IPS-20b (cell line): Measurements from ENCODE around the gene LIN37.

ENCODE experiments used
- H3K27ac ChIP-seq: one replicate; pipeline ENCODE4 v1.5.1; 2013; ENCODE audit warnings: low read length
- H3K27me3 ChIP-seq: 2 replicates; pipeline ENCODE4 v1.6.1; 2013; ENCODE audit warnings: mild to moderate bottlenecking, low read length, inconsistent platforms; ENCODE audit not compliant: insufficient read depth
- H3K36me3 ChIP-seq: 2 replicates; pipeline ENCODE4 v1.6.1; 2013; ENCODE audit warnings: low read depth, mild to moderate bottlenecking, inconsistent platforms, low read length, moderate library complexity; ENCODE audit not compliant: insufficient read depth
- H3K4me1 ChIP-seq: 2 replicates; pipeline ENCODE4 v1.6.1; 2013; ENCODE audit warnings: mild to moderate bottlenecking, control low read depth, inconsistent platforms, low read length, moderate library complexity; ENCODE audit not compliant: insufficient read depth
- H3K4me3 ChIP-seq: 2 replicates; pipeline ENCODE4 v1.5.1; 2013; ENCODE audit warnings: mild to moderate bottlenecking, low read length, inconsistent platforms
- H3K9ac ChIP-seq: 2 replicates; pipeline ENCODE4 v1.6.1; 2013; ENCODE audit warnings: low read depth, mild to moderate bottlenecking, inconsistent platforms, low read length, moderate library complexity
- H3K9me3 ChIP-seq: 2 replicates; pipeline ENCODE4 v1.6.1; 2013; ENCODE audit warnings: mild to moderate bottlenecking, low read depth, low read length, inconsistent platforms; ENCODE audit not compliant: insufficient read depth

Gene LIN37

GRCh38 chr19:35714601-35715354 lies 33.6 kb upstream of the LIN37 start:
- Histone ChIP-seq H3K9ac (no peak overlapping the region), H3K4me1 (peaks cover 19% of the 10 kb centered on the region), H3K27me3 (peaks cover 9% of the 10 kb centered on the region), H3K27ac (no peak overlapping the region), H3K4me3 (no peak overlapping the region; the same call in 1 of the 2 replicates), H3K36me3 (0 out of 2 replicates have a peak, but pooled peaks cover 3% of the 10 kb centered on the region), H3K9me3 (no peaks in the 10 kb centered on the region)

GRCh38 chr19:35715355-35715809 lies 33.0 kb upstream of the LIN37 start:
- peaks cover 9% of the 10 kb centered on the region for H3K27me3 ChIP-seq
- no peaks in the 10 kb centered on the region for H3K9me3 ChIP-seq
- H3K4me1 ChIP-seq = peaks cover 19% of the 10 kb centered on the region
- H3K36me3 ChIP-seq = peaks cover 8% of the 10 kb centered on the region; the same call in 1 of the 2 replicates
- H3K27ac ChIP-seq = no peak overlapping the region
- peak overlapping the region; percentile 94 for H3K9ac ChIP-seq
- peak overlapping the region; percentile 85; the same call in 1 of the 2 replicates for H3K4me3 ChIP-seq

GRCh38 chr19:35715981-35716800 lies 32.2 kb upstream of the LIN37 start:
- H3K36me3 ChIP-seq = peaks cover 8% of the 10 kb centered on the region; the same call in 1 of the 2 replicates
- H3K27ac ChIP-seq = peak overlapping the region; percentile 79
- peaks cover 9% of the 10 kb centered on the region for H3K27me3 ChIP-seq
- peak overlapping the region; percentile 94 for H3K9ac ChIP-seq
- H3K4me3 ChIP-seq = peak overlapping the region; percentile 85
- H3K4me1 ChIP-seq = peaks cover 17% of the 10 kb centered on the region
- no peaks in the 10 kb centered on the region for H3K9me3 ChIP-seq

- H3K27me3 ChIP-seq = peaks cover 9% of the 10 kb centered on the region
- H3K36me3 ChIP-seq = peaks cover 15% of the 10 kb centered on the region
- H3K4me1 ChIP-seq = peaks cover 14% of the 10 kb centered on the region; the same call in 1 of the 2 replicates
- peak overlapping the region; percentile 79 for H3K27ac ChIP-seq
- peak overlapping the region; percentile 94 for H3K9ac ChIP-seq
- H3K9me3 ChIP-seq = no peaks in the 10 kb centered on the region
- peak overlapping the region; percentile 85 for H3K4me3 ChIP-seq
Observed at GRCh38 chr19:35716801-35717664, 31.3 kb upstream of the LIN37 start.

- H3K27ac ChIP-seq = peak within 1 kb of the TSS; percentile 51
- peaks cover 9% of the 10 kb centered on the region for H3K27me3 ChIP-seq
- peak within 1 kb of the TSS; percentile 91 for H3K4me3 ChIP-seq
- H3K36me3 ChIP-seq = peaks cover 23% of the 10 kb centered on the region
- peaks cover 14% of the 10 kb centered on the region; the same call in 1 of the 2 replicates for H3K4me1 ChIP-seq
- H3K9me3 ChIP-seq = no peaks in the 10 kb centered on the region
- H3K9ac ChIP-seq = peak within 1 kb of the TSS; percentile 94
Observed at GRCh38 chr19:35717665-35718344, 30.6 kb upstream of the LIN37 start, which contains the start of gene KMT2B. Gene KMT2B, plus strand, starts transcription at chr19:35718003. Its CDS starts 16 bp downstream, at chr19:35718019.

- Histone ChIP-seq H3K9me3 (no peaks in the 10 kb centered on the region), H3K9ac (peak overlapping the region; percentile 81), H3K36me3 (peaks cover 30% of the 10 kb centered on the region), H3K27me3 (peaks cover 9% of the 10 kb centered on the region), H3K27ac (no peak overlapping the region), H3K4me3 (peak overlapping the region; percentile 91), H3K4me1 (peaks cover 14% of the 10 kb centered on the region; the same call in 1 of the 2 replicates)
Observed at GRCh38 chr19:35718345-35719041, 29.9 kb upstream of the LIN37 start.

- Histone ChIP-seq H3K4me3 (peak overlapping the region; percentile 91; the same call in 1 of the 2 replicates), H3K4me1 (peaks cover 11% of the 10 kb centered on the region; the same call in 1 of the 2 replicates), H3K27me3 (peaks cover 9% of the 10 kb centered on the region), H3K9ac (no peak overlapping the region; the same call in 1 of the 2 replicates), H3K27ac (no peak overlapping the region), H3K36me3 (peaks cover 41% of the 10 kb centered on the region), H3K9me3 (no peaks in the 10 kb centered on the region)
Observed at GRCh38 chr19:35719402-35720162, 28.8 kb upstream of the LIN37 start.

GRCh38 chr19:35720163-35720524 lies 28.2 kb upstream of the LIN37 start:
- peaks cover 7% of the 10 kb centered on the region for H3K27me3 ChIP-seq
- H3K36me3 ChIP-seq = peaks cover 46% of the 10 kb centered on the region
- no peak overlapping the region for H3K4me3 ChIP-seq
- H3K4me1 ChIP-seq = peaks cover 7% of the 10 kb centered on the region; the same call in 1 of the 2 replicates
- H3K9ac ChIP-seq = no peak overlapping the region
- H3K9me3 ChIP-seq = no peaks in the 10 kb centered on the region
- H3K27ac ChIP-seq = no peak overlapping the region

GRCh38 chr19:35720648-35721047 lies 27.7 kb upstream of the LIN37 start:
- H3K27ac ChIP-seq = no peak overlapping the region
- peaks cover 1% of the 10 kb centered on the region; the same call in 1 of the 2 replicates for H3K4me1 ChIP-seq
- no peak overlapping the region for H3K9ac ChIP-seq
- no peaks in the 10 kb centered on the region for H3K9me3 ChIP-seq
- H3K4me3 ChIP-seq = no peak overlapping the region
- peaks cover 2% of the 10 kb centered on the region for H3K27me3 ChIP-seq
- peaks cover 51% of the 10 kb centered on the region for H3K36me3 ChIP-seq

- Histone ChIP-seq H3K9me3 (no peaks in the 10 kb centered on the region), H3K36me3 (peaks cover 59% of the 10 kb centered on the region), H3K4me3 (no peak overlapping the region), H3K27me3 (no peaks in the 10 kb centered on the region), H3K4me1 (no peaks in the 10 kb centered on the region), H3K27ac (no peak overlapping the region), H3K9ac (no peak overlapping the region)
Observed at GRCh38 chr19:35721374-35721773, 27.0 kb upstream of the LIN37 start.
